ENCODE results near the gene HDDC2. TPM values are rescaled to one million over a fixed set of nuclear protein-coding genes. Genes with fewer than 3 reads are reported as not detected.

Gene HDDC2, protein sequence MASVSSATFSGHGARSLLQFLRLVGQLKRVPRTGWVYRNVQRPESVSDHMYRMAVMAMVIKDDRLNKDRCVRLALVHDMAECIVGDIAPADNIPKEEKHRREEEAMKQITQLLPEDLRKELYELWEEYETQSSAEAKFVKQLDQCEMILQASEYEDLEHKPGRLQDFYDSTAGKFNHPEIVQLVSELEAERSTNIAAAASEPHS
- 93.1 to 95.4 TPM (median 95.2 TPM) in 5 replicates for total RNA-seq (2022; extraction: Qiagen RNA extraction)

DNA sequence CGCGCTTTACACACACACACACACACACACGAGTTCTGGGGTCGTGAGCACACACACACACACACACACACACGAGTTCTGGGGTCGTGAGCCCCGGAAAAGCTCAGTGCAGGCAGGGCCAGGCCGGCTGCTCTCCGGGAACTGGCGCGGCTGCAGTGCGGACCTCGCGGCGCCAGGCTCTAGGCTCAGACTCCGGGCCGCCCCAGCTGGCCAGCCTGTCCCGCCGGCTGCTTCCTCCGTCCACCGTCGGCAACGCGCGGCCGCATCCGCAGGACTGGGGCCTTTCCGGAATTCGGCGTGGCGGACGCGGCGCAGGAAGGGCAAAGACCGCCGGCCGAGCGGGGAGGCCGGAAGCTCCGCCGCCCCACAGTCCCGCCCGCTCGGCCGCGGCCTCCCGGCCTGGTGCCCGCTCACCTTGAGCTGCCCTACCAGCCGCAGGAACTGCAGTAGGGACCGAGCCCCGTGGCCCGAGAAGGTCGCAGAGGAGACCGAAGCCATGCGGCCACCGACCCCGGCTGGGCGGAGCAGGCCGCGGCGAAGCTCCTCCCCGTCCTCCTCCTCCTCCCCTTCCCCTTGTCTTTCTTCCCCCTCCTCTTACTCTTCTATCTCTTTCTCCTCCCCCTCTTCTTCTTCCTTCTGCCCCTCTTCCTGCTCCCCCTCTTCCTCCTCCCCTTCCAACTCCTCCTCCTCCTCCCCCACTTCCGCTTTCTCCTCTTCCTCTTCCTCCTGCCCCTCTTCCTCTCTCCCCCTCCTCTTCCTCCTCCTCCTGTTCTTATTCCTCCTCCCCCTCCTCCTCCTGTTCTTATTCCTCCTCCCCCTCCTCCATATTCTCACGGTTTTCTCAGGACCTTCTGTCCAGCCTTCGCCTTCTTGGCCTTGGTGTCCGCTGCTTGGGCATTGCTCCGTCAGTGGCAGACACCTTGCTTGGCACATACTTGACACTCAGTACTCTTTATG lies at the start of gene HDDC2:
Gene HDDC2 (minus strand): TSS at position 533 of the 957 bp plus-strand sequence. CDS start 35 bp downstream, at position 498.

Other genes starting within 250 kb of the HDDC2 start
- gene TPD52L1, start 148.2 kb downstream of the HDDC2 start, total RNA-seq (2022; extraction: Qiagen RNA extraction) = 47.4 to 53.1 TPM (median 49.1 TPM) in 5 replicates